NT2/D1 (cell line): ENCODE results near the gene SLC6A18.

ENCODE experiments used
- DNase-seq: peaks from one replicate; pipeline ENCODE4 v3.0.0-alpha.2; 2011; ENCODE audit warnings: low read depth, low spot score
- H3K27me3 ChIP-seq: 2 replicates; pipeline ENCODE4 v1.6.0; 2011; ENCODE audit warnings: mild to moderate bottlenecking; ENCODE audit not compliant: insufficient read length, insufficient read depth
- H3K36me3 ChIP-seq: 2 replicates; pipeline ENCODE4 v1.6.1; 2011; ENCODE audit warnings: mild to moderate bottlenecking, low read length, mixed read lengths; ENCODE audit not compliant: insufficient read depth, insufficient read length
- H3K4me1 ChIP-seq: 2 replicates; pipeline ENCODE4 v1.5.1; 2011; ENCODE audit not compliant: insufficient read depth, insufficient read length
- H3K4me3 ChIP-seq: 2 replicates; pipeline ENCODE4 v1.5.1; 2011; ENCODE audit warnings: low read depth; ENCODE audit not compliant: insufficient read length
- H3K9ac ChIP-seq: 2 replicates; pipeline ENCODE4 v1.6.0; 2011; ENCODE audit warnings: low read depth; ENCODE audit not compliant: insufficient read length
- H3K9me3 ChIP-seq: 2 replicates; pipeline ENCODE4 v1.5.1; 2011; ENCODE audit warnings: mild to moderate bottlenecking, low read length; ENCODE audit not compliant: insufficient read depth
- SUZ12 ChIP-seq: IDR thresholded peaks from 2 replicates; pipeline ENCODE4 v1.6.1; 2011; ENCODE audit not compliant: insufficient read length, insufficient read depth; ENCODE audit errors: extremely low read depth
- YY1 ChIP-seq: IDR thresholded peaks from 2 replicates; pipeline ENCODE4 v1.6.1; 2011; ENCODE audit not compliant: insufficient read length, insufficient read depth
- ZNF274 ChIP-seq: IDR thresholded peaks from 2 replicates; pipeline ENCODE4 v1.6.1; 2011; ENCODE audit warnings: mild to moderate bottlenecking, low read depth, low read length

SLC6A18 gene

DNA sequence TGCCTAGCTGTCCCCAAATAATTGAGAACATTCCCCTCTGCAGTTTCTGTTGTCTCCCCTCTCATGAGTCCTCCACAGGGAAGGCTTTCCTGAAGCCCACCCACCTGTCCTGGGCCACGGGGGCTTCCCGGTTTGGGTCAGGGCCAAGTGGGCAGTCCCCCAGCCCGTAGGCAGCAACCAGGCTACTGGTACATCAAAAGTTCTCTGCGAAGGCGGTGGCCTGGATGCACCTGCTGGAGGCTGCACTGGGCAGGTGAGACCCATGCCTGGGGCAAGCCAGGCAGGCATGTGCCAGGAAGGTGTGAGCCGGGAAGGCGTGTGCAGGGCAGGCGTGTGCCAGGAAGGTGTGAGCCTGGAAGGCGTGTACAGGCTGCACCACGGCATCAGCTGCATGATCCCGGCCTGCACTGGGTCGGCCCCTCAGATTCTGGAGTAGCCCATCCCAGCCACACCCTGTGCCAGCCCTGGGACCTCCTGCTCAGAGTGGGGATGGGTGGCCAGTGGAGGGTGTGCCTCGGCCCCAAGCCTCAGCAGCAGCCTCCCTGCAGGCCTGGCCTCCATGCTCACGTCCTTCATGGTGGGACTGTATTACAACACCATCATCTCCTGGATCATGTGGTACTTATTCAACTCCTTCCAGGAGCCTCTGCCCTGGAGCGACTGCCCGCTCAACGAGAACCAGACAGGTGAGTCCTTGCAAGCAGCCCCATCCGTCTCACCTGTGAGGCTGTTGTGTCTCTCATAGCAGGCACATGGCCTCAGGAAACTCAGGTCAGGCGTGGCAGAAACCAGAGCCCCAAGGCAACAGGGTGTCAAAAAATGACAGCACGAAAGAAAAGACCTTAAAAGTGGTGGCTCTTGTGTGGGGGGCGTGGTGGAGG, 15.0 kb upstream of the SLC6A18 start:
- Histone ChIP-seq H3K4me1 (no peaks in the 10 kb centered on the region), H3K9ac (no peak overlapping the region), H3K9me3 (no peaks in the 10 kb centered on the region), H3K27me3 (no peaks in the 10 kb centered on the region), H3K36me3 (no peaks in the 10 kb centered on the region), H3K4me3 (no peak overlapping the region)
- no peak for DNase-seq
- TF ChIP-seq SUZ12 = no peak
- TF ChIP-seq YY1 = no peak

DNA sequence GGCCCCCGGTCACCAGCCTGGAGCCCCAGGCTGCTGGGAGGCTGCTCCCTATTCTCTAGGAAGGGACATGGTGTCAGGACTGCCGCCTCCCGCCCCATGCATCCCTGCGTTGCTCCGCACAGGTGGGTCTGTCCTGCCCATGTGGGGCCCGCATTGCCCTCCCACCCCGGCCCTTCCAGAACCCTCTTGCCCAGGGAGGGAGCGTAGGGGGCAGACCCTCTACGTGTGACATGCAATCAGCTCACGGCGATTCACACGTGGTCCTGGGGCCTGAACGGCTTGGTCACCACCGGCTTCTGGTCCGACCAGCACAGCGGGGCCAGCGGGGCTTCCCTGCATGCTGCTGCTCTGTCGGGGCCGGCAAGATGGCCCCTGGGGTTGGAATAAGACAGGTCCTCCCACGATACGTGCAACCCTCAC, 14.3 kb upstream of the SLC6A18 start:
- H3K4me3 ChIP-seq = no peak overlapping the region
- no peaks in the 10 kb centered on the region for H3K36me3 ChIP-seq
- TF ChIP-seq YY1 (no peak), ZNF274 (no peak), SUZ12 (no peak)
- H3K9me3 ChIP-seq = peaks cover 6% of the 10 kb centered on the region; the same call in 1 of the 2 replicates
- no peak for DNase-seq
- H3K4me1 ChIP-seq = no peaks in the 10 kb centered on the region
- no peak overlapping the region for H3K9ac ChIP-seq
- no peaks in the 10 kb centered on the region for H3K27me3 ChIP-seq

DNA sequence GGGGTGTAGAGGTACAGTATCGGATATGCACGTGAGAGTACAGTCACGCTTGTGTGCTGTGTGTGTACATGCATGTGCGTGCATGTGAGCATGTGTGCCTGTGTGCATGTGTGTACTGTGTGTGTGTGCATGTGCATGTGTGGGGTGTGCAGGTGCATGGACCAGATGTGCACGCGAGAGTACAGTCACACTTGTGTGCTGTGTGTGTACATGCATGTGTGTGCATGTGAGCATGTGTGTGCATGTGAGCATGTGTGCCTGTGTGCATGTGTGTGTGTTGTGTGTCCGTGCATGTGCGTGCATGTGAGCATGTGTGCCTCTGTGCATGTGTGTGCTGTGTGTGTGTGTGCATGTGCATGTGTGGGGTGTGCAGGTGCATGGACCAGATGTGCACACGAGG, 13.5 kb upstream of the SLC6A18 start:
- Histone ChIP-seq H3K9me3 (peaks cover 7% of the 10 kb centered on the region; the same call in 1 of the 2 replicates), H3K36me3 (no peaks in the 10 kb centered on the region), H3K27me3 (no peaks in the 10 kb centered on the region), H3K4me3 (no peak overlapping the region), H3K4me1 (no peaks in the 10 kb centered on the region), H3K9ac (no peak overlapping the region)
- DNase-seq = no peak
- no peak for TF ChIP-seq SUZ12
- TF ChIP-seq ZNF274 = no peak
- no peak for TF ChIP-seq YY1

DNA sequence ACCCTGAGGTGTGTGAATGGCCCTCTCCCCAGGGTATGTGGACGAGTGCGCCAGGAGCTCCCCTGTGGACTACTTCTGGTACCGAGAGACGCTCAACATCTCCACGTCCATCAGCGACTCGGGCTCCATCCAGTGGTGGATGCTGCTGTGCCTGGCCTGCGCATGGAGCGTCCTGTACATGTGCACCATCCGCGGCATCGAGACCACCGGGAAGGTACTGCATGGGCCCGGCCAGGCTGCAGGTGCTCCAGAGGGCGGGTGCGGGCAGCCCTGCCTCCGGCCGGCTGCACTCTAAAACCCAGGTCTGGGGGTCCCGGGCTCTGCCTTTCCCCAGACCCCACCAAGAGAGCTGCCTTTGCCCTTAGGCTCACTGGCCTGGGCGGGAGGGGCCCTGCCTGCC, 12.9 kb upstream of the SLC6A18 start:
- DNase-seq = no peak
- no peaks in the 10 kb centered on the region for H3K36me3 ChIP-seq
- no peaks in the 10 kb centered on the region for H3K4me1 ChIP-seq
- H3K9ac ChIP-seq = no peak overlapping the region
- H3K9me3 ChIP-seq = peaks cover 7% of the 10 kb centered on the region; the same call in 1 of the 2 replicates
- H3K27me3 ChIP-seq = no peaks in the 10 kb centered on the region
- TF ChIP-seq YY1 = no peak
- no peak for TF ChIP-seq ZNF274
- no peak for TF ChIP-seq SUZ12
- H3K4me3 ChIP-seq = no peak overlapping the region

DNA sequence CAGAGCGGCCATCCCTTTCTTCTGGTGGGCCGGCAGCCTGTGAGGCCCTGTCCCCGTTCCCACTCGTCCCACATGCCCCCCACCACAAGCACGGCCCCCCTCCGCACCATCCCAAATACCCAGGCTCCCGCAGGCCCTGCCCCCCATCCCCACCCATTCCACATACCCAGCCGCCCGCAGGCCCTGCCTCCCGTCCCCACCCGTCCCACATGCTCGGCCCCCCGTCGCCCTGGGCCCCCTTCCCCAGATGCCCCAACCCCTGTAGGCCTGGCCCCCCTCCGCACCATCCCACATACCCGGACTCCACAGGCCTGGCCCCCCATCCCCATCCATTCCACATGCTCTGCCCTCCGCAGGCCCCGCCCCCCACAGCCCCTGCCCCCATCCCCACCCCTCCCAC, 12.3 kb upstream of the SLC6A18 start:
- no peak for DNase-seq
- TF ChIP-seq ZNF274 (no peak), SUZ12 (no peak), YY1 (no peak)

DNA sequence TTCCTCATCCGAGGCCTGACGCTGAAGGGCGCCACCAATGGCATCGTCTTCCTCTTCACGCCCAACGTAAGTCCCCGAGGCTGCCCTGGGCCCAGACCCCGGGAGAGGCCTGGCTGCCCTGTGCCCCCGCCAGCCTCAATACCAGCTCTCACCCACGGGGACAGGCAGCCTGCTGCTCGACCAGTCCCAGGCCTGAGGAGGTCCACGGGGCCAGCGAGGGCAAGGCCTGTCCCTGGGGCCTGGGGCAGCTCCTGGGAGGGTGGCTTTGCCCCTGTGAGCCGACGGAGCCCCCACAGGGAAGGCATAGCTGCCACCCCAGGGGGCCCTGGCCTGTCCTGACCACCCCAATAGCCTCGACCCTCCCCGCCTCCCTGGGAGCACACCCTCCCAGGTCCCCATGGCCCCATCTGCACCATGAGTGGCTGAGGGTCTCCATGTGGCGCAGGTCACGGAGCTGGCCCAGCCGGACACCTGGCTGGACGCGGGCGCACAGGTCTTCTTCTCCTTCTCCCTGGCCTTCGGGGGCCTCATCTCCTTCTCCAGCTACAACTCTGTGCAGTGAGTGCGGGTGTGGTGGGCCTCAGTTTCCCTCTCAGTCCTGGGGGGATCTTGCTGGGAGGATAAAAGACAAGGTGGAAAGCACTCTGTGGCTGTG, 11.5 kb upstream of the SLC6A18 start:
- H3K27me3 ChIP-seq = no peaks in the 10 kb centered on the region
- peaks cover 7% of the 10 kb centered on the region; the same call in 1 of the 2 replicates for H3K9me3 ChIP-seq
- no peak overlapping the region for H3K9ac ChIP-seq
- H3K4me3 ChIP-seq = no peak overlapping the region
- H3K4me1 ChIP-seq = no peaks in the 10 kb centered on the region
- no peaks in the 10 kb centered on the region for H3K36me3 ChIP-seq
- TF ChIP-seq ZNF274 (no peak), SUZ12 (no peak), YY1 (no peak)
- DNase-seq = no peak

More for the DNA sequence above, 12.3 kb upstream of the SLC6A18 start:
- no peaks in the 10 kb centered on the region for H3K27me3 ChIP-seq
- no peaks in the 10 kb centered on the region for H3K36me3 ChIP-seq
- H3K9me3 ChIP-seq = peaks cover 7% of the 10 kb centered on the region; the same call in 1 of the 2 replicates
- no peak overlapping the region for H3K4me3 ChIP-seq
- H3K9ac ChIP-seq = no peak overlapping the region
- no peaks in the 10 kb centered on the region for H3K4me1 ChIP-seq
